Fibroblast of the aortic adventitia (primary cell): ENCODE measurements around the gene SPACA7. TPM values are rescaled to one million over a fixed set of nuclear protein-coding genes. Genes with fewer than 3 reads are reported as not detected.

Experiments used
- DNase-seq: peaks from one replicate; pipeline ENCODE4 v3.0.0-alpha.2; 2010; ENCODE audit warnings: low read depth
- H3K4me3 ChIP-seq: 2 replicates; pipeline ENCODE4 v1.5.1; 2011; ENCODE audit warnings: low read depth, mild to moderate bottlenecking, control low read depth, low read length, moderate library complexity
- total RNA-seq: library from RNA; depleted of rRNA; stranded (reverse); fragments of >200 nt; gene quantifications from 2 replicates; pipeline ENCODE4 v1.2.3, GENCODE V29; 2012; ENCODE audit warnings: low replicate concordance
- TF ChIP-seq, protein P1 (sequence below): IDR thresholded peaks from 2 replicates; pipeline ENCODE4 v1.5.1; 2011; ENCODE audit warnings: mild to moderate bottlenecking, low read length, control low read depth, inconsistent platforms; ENCODE audit not compliant: insufficient read depth

SPACA7 gene
- total RNA-seq, 1 donor = not detected

DNA sequence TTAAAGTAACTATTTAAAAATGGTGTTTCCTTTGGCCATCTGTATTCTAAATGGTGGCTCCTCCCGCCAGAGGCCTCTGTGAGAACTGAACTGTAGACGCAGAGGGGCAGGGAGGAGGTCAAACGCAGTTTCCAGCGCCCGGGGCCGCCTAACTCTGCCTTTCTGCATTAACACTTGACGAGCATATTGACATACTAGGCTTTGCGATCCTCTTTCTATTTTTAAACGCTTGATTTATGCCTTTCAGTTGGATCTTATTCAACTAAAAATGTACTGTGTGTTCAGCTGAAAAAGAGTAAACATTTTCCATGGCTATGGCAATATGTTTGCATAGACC is 74.7 kb downstream of the SPACA7 start:
- DNase-seq = no peak
- H3K4me3 ChIP-seq = no peak overlapping the region
- TF ChIP-seq, protein P1, sequence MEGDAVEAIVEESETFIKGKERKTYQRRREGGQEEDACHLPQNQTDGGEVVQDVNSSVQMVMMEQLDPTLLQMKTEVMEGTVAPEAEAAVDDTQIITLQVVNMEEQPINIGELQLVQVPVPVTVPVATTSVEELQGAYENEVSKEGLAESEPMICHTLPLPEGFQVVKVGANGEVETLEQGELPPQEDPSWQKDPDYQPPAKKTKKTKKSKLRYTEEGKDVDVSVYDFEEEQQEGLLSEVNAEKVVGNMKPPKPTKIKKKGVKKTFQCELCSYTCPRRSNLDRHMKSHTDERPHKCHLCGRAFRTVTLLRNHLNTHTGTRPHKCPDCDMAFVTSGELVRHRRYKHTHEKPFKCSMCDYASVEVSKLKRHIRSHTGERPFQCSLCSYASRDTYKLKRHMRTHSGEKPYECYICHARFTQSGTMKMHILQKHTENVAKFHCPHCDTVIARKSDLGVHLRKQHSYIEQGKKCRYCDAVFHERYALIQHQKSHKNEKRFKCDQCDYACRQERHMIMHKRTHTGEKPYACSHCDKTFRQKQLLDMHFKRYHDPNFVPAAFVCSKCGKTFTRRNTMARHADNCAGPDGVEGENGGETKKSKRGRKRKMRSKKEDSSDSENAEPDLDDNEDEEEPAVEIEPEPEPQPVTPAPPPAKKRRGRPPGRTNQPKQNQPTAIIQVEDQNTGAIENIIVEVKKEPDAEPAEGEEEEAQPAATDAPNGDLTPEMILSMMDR = no peak

DNA sequence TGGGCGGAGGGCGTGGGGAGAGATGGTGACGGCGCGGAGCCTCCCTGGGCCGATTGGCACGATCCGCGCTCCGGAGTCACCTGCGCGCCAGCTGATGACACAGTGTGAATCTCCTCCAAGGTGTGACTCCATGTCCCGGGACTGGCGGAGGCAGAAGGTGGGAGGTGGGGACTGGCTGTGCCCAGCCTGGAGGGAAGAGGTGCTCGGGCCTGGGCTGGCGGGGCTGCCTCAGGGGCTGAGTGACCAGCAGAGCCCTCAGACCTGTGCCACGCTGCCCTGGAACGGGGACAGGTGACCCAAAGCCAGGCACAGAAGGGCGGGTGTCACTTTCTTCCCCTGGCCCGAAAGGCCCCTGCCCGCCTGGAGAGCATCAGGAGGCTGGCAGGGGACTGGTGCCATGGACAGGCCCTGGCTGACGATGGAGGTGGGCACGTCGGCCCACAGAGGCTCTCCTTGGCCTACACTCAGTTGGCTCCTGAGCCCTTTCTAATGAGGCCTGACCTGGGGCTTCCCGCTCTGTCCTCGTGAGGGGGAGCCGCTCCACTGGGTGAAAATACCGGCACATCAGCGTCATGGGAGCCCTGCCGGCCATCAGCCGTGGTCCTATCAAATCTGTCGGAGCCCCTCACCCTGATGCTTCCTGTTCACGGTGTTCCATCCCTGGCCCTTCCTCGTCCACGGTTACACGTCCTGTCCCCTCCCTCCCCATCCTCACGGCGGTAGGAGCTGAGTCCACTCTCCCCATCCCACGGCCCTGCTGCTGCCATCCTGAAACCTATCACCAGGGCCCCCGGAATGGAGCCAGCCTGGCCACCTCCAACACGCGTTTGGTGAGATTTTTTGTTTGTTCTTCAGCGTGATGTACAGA is 75.6 kb downstream of the SPACA7 start:
- no peak for DNase-seq
- no peak overlapping the region for H3K4me3 ChIP-seq
- TF ChIP-seq, protein P1 = no peak

- no peak overlapping the region for H3K4me3 ChIP-seq
- DNase-seq = no peak
- TF ChIP-seq, protein P1 = no peak
These were observed 76.4 kb downstream of the SPACA7 start for GRCh38 chr13:112452380-112453206.

GRCh38 chr13:112453207-112453829 is 77.2 kb downstream of the SPACA7 start:
- TF ChIP-seq, protein P1 = no peak
- no peak overlapping the region for H3K4me3 ChIP-seq
- no peak for DNase-seq

DNA sequence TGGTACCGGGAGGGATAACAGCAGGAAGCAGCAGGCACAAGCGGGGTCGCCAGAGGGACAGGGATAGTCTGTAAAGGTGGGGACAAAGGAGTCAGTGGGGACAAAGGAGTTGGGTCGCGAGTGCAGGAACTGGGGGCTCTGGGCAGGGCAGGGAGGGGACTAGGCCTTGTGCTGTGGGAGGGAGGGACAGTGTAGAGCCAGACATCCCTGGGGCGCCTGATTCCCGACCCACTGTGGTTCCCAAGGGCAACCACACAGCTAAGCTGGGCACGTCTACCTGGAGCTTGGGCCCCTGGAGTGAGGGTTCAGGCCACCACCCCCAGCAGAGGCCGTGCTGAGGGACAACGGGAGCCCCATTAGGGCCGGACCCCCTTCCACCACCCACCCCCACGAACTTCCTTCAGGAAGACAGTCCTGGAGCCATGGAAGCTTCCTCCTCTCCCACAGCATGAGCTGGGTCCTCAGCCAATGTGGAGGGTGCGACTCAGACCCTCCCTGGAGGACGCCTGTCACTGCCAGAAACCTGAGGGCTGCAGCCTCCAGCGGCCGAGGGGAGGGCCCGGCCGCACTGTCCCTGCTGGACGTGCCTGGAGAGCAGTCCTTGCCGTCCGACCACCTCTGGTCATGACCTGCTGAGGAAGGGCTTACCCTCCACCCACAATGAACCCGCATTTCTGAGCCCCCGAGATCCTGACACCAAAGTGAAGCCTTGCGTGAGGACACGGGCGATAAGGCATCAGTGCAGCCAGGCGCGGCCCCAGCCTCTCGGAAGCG is 77.9 kb downstream of the SPACA7 start:
- no peak overlapping the region for H3K4me3 ChIP-seq
- TF ChIP-seq, protein P1 = no peak
- DNase-seq = no peak
